Measurements from ENCODE around the gene BSN.

Gene BSN

GRCh38 chr3:49648354-49649019 lies 94.2 kb downstream of the BSN start:
- intact Hi-C loops (cut with DNase I) = no loop called here
- no peak for DNase-seq

GRCh38 chr3:49649576-49649975 lies 95.3 kb downstream of the BSN start:
- no peak for DNase-seq
- intact Hi-C loops (cut with DNase I) = no loop called here

DNA sequence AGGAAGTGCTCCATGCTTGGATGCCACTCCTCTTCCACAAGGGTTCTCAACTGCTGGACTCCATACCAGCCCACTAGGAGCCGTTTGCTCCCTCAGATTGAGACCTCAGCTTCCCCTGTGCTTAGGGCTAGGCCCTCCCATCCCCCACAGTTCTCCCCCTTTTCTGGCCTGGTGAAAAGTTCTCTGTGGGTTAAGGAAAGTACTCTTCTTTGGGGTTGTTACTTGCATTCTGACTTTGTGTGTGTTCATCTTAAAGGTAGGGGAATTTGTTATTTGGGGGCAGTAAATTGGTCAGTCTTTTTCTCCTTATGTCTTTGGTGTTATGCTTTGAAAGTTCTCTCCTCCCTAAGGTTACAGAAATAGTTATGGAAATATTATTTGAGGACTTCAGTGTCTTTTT lies 95.9 kb downstream of the BSN start:
- intact Hi-C loops (cut with DNase I) = no loop called here
- no peak for DNase-seq

DNA sequence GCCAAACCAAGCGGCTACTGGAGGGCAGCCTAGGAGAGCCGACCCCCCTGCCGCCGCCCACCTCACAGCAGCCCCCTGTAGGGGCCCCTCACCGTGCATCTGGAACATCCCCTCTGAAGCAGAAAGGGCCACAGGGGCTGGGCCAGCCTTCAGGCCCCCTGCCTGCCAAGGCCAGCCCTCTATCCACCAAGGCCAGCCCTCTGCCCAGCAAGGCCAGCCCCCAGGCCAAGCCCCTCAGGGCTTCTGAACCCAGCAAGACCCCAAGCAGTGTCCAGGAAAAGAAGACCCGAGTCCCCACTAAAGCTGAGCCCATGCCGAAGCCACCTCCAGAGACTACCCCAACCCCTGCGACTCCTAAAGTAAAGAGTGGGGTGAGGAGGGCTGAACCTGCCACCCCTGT lies 96.4 kb downstream of the BSN start:
- intact Hi-C loops (cut with DNase I) = no loop called here
- no peak for DNase-seq

DNA sequence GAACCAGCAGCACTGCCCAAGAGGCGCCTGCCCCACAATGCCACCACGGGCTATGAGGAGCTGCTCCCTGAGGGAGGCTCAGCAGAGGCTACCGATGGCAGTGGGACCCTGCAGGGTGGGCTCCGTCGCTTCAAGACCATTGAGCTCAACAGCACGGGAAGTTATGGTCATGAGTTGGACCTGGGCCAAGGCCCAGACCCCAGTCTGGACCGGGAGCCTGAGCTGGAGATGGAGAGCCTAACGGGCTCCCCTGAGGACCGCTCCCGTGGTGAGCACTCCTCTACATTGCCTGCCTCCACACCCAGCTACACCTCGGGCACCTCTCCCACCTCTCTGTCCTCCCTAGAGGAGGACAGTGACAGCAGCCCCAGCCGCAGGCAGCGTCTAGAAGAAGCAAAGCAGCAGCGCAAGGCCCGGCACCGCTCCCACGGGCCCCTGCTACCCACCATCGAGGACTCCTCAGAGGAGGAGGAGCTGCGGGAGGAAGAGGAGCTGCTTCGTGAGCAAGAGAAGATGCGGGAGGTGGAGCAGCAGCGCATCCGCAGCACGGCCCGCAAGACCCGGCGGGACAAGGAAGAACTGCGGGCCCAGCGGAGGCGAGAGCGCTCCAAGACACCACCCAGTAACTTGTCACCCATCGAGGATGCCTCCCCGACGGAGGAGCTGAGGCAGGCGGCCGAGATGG lies 98.1 kb downstream of the BSN start:
- intact Hi-C loops (cut with DNase I) = no loop called here
- DNase-seq = no peak

DNA sequence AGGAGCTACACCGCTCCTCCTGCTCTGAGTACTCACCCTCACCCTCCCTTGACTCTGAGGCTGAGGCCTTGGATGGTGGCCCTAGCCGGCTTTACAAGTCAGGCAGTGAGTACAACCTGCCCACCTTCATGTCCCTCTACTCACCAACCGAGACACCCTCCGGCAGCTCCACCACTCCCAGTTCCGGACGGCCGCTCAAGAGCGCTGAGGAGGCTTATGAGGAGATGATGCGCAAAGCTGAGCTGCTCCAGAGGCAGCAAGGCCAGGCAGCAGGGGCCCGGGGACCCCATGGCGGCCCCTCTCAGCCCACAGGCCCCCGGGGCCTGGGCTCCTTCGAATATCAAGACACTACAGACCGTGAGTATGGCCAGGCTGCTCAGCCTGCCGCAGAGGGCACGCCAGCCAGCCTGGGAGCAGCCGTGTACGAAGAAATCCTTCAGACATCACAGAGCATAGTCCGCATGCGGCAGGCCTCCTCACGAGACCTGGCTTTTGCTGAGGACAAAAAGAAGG lies 98.7 kb downstream of the BSN start:
- DNase-seq = no peak
- intact Hi-C loops (cut with DNase I) = no loop called here

GRCh38 chr3:49653621-49654020 lies 99.3 kb downstream of the BSN start:
- intact Hi-C loops (cut with DNase I) = no loop called here
- no peak for DNase-seq

GRCh38 chr3:49654176-49654825 lies 100.0 kb downstream of the BSN start:
- DNase-seq = no peak
- intact Hi-C loops (cut with DNase I) = no loop called here

DNA sequence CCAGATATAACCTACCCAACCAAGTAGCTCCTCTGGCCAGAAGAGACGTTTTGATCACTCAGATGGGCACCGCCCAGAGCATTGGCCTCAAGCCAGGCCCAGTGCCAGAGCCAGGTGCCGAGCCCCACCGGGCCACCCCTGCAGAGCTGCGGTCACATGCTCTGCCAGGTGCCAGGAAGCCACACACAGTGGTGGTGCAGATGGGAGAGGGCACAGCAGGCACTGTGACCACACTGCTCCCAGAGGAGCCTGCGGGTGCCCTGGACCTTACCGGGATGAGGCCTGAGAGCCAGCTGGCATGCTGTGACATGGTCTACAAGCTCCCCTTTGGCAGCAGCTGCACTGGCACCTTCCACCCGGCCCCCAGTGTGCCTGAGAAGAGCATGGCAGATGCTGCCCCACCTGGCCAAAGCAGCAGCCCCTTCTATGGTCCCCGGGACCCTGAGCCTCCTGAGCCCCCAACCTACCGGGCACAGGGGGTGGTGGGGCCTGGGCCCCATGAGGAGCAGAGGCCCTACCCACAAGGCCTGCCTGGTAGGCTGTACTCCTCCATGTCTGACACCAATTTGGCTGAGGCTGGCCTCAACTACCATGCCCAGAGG lies 100.8 kb downstream of the BSN start:
- intact Hi-C loops (cut with DNase I) = no loop called here

GRCh38 chr3:49655731-49656285 lies 101.5 kb downstream of the BSN start:
- no peak for DNase-seq
- intact Hi-C loops (cut with DNase I) = no loop called here

More for the DNA sequence above, 100.8 kb downstream of the BSN start:
- DNase-seq = no peak

DNA sequence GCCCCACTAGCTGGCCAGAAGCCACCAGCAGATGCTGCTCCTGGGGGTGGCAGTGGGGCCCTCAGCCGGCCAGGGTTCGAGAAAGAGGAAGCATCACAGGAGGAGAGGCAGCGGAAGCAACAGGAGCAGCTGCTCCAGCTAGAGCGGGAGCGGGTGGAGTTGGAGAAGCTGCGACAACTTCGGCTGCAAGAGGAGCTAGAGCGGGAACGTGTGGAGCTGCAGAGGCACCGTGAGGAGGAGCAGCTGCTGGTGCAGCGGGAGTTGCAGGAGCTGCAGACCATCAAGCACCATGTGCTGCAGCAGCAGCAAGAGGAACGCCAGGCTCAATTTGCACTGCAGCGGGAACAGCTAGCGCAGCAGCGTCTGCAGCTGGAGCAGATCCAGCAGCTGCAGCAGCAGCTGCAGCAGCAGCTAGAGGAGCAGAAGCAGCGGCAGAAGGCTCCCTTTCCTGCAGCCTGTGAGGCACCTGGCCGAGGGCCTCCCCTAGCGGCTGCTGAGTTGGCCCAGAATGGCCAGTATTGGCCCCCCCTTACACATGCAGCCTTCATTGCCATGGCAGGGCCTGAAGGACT lies 102.3 kb downstream of the BSN start:
- intact Hi-C loops (cut with DNase I) = no loop called here
- peak in 31 of 42 donors; percentile 20 to 76 (median 51) for DNase-seq

DNA sequence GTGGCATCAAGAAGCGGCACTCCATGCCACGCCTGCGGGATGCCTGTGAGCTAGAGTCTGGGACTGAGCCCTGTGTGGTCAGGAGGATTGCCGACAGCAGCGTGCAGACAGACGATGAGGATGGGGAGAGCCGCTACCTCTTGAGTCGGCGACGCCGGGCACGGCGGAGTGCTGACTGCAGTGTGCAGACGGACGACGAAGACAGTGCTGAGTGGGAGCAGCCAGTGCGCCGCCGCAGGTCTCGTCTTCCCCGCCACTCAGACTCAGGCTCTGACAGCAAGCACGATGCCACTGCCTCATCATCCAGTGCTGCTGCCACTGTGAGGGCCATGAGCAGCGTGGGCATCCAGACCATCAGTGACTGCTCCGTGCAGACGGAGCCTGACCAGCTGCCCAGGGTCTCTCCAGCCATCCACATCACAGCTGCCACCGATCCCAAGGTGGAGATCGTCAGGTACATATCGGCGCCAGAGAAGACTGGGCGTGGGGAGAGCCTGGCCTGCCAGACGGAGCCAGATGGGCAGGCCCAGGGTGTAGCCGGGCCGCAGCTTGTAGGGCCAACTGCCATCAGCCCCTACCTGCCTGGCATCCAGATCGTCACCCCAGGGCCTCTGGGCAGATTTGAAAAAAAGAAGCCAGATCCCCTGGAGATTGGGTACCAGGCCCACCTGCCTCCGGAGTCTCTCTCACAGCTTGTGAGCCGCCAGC lies 103.1 kb downstream of the BSN start:
- intact Hi-C loops (cut with DNase I) = no loop called here

DNA sequence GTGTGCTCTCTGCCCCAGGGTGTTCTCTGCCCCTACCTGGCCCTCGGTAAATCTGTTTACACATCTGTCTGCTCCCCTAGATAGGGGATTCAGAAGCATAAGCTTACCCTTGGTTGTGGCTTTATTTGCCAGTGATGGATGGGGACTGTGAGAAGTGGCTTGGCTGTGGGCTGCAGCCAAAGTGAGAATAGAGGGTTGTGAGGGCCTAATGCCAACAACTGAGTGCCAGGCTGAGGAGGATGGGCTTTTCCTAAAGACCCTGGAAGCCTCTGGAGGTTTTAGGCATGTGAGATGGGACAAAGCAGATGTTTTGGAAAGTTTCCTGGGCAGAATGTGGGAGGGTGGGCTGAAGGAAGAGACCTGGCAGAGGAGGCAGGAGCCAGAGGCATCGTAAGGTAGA lies 104.4 kb downstream of the BSN start:
- no peak for DNase-seq
- intact Hi-C loops (cut with DNase I) = no loop called here

More for the DNA sequence above, 103.1 kb downstream of the BSN start:
- DNase-seq = peak in 34 of 42 donors; percentile 25 to 76 (median 54)

DNA sequence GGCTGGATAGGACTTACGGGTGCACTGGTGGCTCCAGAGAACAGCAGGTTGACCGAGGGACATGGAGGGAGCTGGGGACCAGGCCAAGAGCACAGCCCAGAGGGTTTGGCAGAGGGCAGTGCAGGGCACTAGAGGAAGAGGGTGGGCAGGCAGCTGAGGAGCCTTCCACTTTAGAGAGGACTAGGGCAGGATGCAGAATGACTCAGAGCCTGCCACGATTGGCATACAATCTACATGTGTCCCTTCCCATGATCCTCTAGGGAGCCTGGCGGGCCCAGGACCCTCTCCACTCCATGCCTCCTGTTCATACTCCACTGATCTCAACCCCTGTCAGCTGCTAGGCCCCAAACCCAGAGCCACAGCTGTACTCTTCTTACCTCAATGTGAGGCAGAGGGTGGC lies 105.5 kb downstream of the BSN start:
- no peak for DNase-seq
- intact Hi-C loops (cut with DNase I) = no loop called here

- intact Hi-C loops (cut with DNase I) = no loop called here
- DNase-seq = no peak
Observed at GRCh38 chr3:49661281-49661680, 107.0 kb downstream of the BSN start.

DNA sequence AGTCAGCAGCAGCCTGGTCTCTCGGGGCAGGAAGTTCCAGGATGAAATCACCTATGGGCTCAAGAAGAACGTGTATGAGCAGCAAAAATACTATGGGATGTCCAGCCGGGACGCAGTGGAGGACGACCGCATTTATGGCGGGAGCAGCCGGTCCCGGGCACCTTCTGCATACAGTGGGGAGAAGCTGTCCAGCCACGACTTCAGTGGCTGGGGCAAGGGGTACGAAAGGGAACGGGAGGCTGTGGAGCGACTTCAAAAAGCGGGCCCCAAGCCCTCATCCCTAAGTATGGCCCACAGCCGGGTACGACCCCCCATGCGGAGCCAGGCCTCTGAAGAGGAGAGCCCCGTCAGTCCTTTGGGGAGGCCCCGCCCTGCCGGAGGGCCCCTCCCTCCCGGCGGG lies 107.7 kb downstream of the BSN start:
- no peak for DNase-seq
- intact Hi-C loops (cut with DNase I) = no loop called here

DNA sequence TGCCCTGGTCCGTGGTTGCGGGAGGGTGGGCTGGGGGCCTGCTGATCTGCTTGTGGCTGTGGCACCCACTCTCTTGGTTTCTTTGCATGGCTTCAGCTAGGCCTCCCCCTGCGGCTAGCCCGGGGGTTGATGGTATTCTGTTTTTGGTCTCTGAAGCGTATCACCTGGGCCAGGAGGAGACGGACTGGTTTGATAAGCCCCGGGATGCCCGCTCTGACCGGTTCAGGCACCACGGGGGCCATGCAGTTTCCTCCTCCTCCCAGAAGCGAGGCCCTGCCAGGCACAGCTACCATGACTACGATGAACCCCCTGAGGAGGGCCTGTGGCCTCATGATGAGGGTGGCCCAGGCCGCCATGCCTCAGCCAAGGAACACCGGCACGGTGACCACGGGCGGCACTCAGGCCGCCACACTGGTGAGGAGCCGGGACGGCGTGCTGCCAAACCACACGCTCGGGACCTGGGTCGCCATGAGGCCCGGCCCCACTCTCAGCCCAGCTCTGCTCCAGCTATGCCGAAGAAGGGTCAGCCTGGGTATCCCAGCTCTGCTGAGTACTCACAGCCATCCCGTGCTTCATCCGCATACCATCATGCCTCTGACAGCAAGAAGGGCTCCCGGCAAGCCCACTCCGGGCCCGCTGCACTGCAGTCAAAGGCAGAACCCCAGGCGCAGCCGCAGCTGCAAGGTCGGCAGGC lies 108.6 kb downstream of the BSN start:
- intact Hi-C loops (cut with DNase I) = no loop called here
- no peak for DNase-seq

DNA sequence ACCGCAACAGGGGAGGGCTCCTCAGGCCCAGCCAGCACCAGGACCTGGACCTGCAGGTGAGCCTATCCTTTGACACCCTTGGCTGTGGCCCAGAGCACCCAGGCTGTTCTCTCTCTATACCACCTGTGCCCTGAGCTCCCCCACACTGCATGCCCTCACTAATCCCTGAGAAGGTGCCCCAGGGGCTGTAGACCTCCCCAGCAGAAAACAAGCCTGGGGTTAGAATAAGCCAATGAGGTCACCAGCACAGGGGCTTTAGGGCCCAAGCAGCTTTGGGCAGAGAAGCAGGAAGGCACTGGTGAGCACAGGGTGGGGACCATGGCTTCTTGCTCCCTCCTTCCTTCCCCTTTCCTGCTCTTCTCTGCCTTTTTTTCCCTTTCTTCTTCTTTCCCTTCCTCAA lies 109.6 kb downstream of the BSN start:
- no peak for DNase-seq
- intact Hi-C loops (cut with DNase I) = no loop called here
